ENCODE data around the gene MPRIP.
"Not testable (repeated sequence)": the region's sequence is repeated elsewhere in the genome, so short reads cannot be mapped to it uniquely, and the experiment has no call there.

The MPRIP gene

DNA sequence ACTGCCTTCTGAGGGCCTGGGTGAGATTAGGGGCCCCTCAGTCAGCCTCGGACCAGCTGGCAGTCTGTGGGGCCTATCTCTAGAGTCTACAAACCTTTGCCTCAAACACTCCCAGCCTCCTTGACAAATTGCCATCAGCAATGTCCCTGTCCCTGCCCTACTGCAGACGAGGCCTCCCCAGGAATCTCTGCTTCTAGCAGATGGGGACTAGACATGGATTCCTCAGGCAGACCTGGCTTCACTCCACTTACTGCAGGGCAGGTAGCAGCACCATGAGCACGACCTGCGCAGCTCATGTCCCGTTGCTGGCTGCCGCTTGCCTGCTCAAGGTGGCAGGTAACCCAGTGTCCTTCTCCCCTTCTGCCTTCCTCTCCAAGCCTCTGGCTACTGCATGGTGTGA, 114.8 kb downstream of the MPRIP start:
- TF ChIP-seq, protein P1, sequence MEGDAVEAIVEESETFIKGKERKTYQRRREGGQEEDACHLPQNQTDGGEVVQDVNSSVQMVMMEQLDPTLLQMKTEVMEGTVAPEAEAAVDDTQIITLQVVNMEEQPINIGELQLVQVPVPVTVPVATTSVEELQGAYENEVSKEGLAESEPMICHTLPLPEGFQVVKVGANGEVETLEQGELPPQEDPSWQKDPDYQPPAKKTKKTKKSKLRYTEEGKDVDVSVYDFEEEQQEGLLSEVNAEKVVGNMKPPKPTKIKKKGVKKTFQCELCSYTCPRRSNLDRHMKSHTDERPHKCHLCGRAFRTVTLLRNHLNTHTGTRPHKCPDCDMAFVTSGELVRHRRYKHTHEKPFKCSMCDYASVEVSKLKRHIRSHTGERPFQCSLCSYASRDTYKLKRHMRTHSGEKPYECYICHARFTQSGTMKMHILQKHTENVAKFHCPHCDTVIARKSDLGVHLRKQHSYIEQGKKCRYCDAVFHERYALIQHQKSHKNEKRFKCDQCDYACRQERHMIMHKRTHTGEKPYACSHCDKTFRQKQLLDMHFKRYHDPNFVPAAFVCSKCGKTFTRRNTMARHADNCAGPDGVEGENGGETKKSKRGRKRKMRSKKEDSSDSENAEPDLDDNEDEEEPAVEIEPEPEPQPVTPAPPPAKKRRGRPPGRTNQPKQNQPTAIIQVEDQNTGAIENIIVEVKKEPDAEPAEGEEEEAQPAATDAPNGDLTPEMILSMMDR (IDR thresholded peaks at IDR 0.05; ENCODE audit: control insufficient read depth, extremely low read depth, insufficient read depth): no peak
- DNase-seq (ENCODE audit: low read depth): no peak
- H3K4me3 ChIP-seq (ENCODE audit: low read depth, low read length): no peak overlapping the region

DNA sequence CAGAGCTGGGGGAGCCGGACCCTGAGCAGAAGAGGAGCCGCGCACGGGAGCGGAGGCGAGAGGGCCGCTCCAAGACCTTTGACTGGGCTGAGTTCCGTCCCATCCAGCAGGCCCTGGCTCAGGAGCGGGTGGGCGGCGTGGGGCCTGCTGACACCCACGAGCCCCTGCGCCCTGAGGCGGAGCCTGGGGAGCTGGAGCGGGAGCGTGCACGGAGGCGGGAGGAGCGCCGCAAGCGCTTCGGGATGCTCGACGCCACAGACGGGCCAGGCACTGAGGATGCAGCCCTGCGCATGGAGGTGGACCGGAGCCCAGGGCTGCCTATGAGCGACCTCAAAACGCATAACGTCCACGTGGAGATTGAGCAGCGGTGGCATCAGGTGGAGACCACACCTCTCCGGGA, 116.2 kb downstream of the MPRIP start:
- not testable (repeated sequence) for DNase-seq (ENCODE audit: low read depth); H3K4me3 ChIP-seq (ENCODE audit: low read depth, low read length)

DNA sequence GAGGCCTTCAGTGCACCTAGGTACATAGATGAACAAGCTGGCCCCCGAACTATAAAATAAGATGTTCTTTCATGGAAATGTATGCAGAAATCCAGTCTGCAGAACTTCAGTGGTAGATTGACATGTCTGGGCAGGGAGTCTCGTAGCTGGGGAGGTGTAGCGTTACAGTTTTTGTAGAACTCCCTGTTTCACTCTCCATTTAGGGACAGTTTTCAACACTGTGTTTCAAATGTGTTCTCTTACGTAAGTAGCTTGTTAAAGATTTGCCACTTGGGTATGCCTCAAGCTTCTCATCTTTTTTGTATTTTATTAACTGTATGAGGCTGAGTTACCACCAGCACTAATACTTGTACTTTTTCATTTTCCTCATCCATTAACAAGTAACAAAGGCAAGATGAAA, 117.3 kb downstream of the MPRIP start:
- H3K4me3 ChIP-seq (ENCODE audit: low read depth, low read length): no peak overlapping the region
- no peak for DNase-seq (ENCODE audit: low read depth)
- TF ChIP-seq, protein P1 (IDR thresholded peaks at IDR 0.05; ENCODE audit: control insufficient read depth, extremely low read depth, insufficient read depth): no peak

DNA sequence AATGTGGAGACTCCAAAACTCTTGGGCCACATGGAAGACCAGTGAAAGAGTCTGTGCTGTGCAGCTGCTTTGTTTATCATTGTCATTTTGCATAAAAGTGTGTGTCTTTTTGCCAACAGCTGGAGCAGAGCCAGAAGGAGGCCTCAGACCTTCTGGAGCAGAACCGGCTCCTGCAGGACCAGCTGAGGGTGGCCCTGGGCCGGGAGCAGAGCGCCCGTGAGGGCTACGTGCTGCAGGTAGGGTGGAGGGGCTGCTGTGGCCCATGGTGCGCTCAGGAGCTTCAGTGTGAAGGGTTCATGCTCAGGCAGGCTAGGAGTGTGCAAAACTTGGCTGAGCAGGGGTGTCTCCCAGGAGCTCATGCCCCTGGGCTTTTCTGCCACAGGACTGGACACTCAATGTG, 118.9 kb downstream of the MPRIP start:
- TF ChIP-seq, protein P1 (IDR thresholded peaks at IDR 0.05; ENCODE audit: control insufficient read depth, extremely low read depth, insufficient read depth): no peak
- no peak for DNase-seq (ENCODE audit: low read depth)
- H3K4me3 ChIP-seq (ENCODE audit: low read depth, low read length): no peak overlapping the region

DNA sequence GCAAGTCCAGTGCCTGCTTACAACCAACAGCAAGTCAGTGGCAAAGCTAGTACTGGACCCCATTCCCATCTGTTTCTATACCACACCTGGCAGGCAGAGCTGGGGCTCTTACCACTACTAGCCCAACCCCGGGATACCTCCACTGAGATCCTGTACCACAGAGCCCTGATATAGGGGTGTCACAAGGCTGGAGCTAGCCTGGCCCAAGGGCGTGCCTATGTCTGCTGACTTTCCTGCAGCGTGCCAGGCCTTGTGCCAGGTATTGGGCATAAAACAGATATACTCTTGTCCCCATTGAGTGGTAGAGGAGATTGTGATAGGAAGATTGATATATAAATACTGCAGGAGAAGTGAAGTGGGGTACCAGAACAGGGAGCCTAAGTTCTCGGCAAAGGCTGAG, 119.5 kb downstream of the MPRIP start:
- TF ChIP-seq, protein P1 (IDR thresholded peaks at IDR 0.05; ENCODE audit: control insufficient read depth, extremely low read depth, insufficient read depth): no peak
- no peak overlapping the region for H3K4me3 ChIP-seq (ENCODE audit: low read depth, low read length)
- no peak for DNase-seq (ENCODE audit: low read depth)

DNA sequence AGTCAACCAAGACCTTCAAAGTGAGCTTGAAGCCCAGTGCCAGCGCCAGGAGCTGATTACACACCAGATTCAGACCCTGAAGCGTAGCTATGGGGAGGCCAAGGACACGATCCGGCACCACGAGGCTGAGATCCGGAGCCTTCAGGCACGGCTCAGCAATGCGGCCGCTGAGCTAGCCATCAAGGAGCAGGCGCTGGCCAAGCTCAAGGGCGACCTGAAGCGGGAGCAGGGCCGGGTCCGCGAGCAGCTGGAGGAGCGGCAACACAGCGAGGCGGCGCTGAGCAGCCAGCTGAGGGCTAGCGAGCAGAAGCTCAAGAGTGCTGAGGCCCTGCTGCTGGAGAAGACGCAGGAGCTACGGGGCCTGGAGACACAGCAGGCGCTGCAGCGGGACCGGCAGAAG, 121.9 kb downstream of the MPRIP start:
- no peak overlapping the region for H3K4me3 ChIP-seq (ENCODE audit: low read depth, low read length)
- no peak for DNase-seq (ENCODE audit: low read depth)
- TF ChIP-seq, protein P1 (IDR thresholded peaks at IDR 0.05; ENCODE audit: control insufficient read depth, extremely low read depth, insufficient read depth): no peak

DNA sequence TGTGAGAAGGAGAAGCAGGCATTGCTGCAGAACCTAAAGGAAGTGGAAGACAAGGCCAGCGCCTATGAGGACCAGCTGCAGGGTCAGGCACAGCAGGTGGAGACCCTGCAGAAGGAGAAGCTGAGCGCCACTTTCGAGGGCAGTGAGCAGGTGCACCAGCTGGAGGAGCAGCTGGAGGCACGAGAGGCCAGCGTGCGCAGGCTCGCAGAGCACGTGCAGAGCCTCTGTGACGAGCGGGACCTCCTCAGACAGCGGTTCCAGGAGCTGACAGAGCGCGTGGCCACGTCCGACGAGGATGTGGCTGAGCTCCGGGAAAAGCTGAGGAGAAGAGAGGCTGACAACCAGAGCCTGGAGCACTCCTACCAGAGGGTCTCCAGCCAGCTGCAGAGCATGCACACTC, 122.4 kb downstream of the MPRIP start:
- DNase-seq (ENCODE audit: low read depth): no peak
- TF ChIP-seq, protein P1 (IDR thresholded peaks at IDR 0.05; ENCODE audit: control insufficient read depth, extremely low read depth, insufficient read depth): no peak
- no peak overlapping the region for H3K4me3 ChIP-seq (ENCODE audit: low read depth, low read length)

Measured in LNCaP clone FGC (cell line).